GM21576 (cell line): ENCODE measurements around the gene RNF113B.

Source experiments
- ATAC-seq: cut with Tn5 transposase; IDR thresholded peaks from one replicate; pipeline ENCODE4 v1.9.1; 2021; ENCODE audit warnings: mild to moderate bottlenecking, moderate library complexity; ENCODE audit not compliant: unreplicated experiment

The RNF113B gene

DNA sequence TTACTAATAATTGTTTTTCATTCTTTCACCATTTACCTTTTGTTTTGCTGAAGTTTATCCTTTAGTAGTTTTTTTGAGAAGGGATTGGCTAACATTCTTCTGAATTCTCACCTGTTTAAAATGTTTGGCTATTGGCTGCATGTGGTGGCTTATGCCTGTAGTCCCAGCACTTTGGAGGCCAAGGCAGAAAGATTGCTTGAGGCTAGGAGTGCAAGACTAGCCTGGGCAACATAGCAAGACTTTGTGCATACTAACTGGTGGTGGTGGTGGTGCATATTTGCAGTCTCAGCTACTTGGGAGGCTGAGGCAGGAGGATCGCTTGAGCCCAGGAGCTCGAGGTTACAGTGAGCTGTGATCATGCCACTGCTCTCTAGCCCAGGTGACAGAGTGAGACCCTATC, 27.5 kb upstream of the RNF113B start:
- no peak for ATAC-seq

DNA sequence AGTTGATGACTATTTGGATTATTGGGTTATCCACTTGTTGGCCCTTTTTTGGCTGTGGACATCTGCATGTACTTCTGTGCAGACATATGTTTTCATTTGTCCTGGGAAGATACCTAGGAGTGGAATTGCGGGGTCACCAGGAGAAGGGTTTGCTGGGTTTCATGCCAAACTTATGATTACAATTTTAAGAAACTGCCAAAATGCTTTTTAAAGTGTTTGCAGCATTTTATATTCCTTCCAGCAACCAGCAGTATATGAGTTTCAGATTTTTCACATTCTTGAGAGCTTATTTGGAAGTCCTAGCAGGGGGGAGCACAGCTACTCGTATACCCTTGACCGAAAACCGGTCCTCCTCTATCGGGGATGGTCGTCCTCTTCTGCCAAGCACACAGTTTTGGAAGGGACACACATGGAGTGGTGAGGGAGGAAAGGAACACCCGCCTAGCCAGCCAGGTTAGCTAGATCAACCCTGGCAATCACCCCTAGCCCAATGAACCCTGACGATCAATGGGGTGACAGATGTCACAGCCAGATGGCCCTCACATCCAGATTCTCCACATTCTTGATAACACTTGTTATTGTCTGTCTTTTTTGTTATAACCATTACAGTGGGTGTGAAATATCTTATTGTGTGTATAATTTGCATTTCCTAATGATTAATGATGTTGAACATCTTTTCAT, 26.7 kb upstream of the RNF113B start:
- ATAC-seq, result no peak

DNA sequence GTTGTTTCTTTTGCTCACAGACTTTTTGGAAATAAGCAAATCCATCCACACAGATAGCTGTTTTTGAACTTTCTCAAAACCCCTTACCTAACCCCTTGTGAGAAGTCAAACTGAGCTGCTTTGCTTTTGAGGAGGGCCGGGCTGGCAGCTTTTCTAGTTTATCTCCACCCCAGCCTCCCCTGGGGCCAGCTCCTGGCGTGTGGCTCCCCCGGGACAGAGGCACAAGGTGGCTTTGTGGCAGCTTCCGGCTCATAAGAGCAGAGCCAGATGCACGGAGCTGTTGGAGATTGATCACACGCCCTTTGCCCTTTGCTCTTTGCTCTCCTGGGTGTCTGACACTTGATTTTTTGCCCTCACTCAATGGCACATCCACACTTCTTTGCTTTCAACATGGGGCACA, 24.9 kb upstream of the RNF113B start:
- no peak for ATAC-seq

DNA sequence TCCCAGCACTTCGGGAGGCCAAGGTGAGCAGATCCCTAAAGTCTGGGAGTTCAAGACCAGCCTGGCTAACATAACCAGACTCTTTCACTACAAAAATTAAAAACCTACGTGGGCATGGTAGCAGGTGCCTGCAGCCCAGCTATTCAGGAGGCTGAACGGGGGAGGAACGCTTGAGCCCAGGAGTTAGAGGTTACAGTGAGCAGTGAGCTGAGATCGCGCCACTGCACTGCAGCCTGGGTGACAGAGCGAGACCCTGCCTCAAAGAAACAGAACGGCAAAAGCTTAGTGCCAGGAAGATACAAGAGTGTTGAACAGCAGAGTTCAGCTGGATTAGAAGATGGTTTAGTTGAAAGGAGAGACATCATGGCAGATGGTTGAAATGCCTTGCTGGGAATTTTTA, 24.1 kb upstream of the RNF113B start:
- ATAC-seq, result no peak

- no peak for ATAC-seq
Observed at GRCh38 chr13:98200211-98200878, 23.3 kb upstream of the RNF113B start.

DNA sequence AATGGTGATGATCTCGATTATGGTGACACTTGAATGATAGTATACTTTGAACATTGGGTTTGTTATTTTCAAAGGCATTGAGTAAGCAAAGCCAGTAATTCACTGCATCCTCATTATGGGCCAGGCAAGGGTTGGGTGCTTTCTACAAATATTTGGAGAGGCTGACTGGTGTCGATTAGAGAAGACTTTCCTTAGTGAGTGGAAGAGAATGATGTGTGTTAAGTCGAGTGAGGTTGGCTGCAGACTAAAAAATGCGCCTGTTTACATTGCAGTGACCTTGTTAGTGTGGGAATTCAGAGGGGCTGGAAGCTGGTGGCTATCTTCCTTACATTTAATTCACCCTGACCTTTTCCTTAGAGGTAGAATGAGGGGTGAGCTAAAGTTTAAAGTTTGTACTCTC, 22.4 kb upstream of the RNF113B start:
- ATAC-seq, result no peak

GRCh38 chr13:98198683-98199082, 21.6 kb upstream of the RNF113B start:
- no peak for ATAC-seq

- ATAC-seq, result no peak
Observed at GRCh38 chr13:98195054-98195791, 18.2 kb upstream of the RNF113B start.

GRCh38 chr13:98192008-98192407, 14.9 kb upstream of the RNF113B start:
- ATAC-seq, result no peak

- ATAC-seq, result no peak
Observed at GRCh38 chr13:98190889-98191444, 13.9 kb upstream of the RNF113B start.

DNA sequence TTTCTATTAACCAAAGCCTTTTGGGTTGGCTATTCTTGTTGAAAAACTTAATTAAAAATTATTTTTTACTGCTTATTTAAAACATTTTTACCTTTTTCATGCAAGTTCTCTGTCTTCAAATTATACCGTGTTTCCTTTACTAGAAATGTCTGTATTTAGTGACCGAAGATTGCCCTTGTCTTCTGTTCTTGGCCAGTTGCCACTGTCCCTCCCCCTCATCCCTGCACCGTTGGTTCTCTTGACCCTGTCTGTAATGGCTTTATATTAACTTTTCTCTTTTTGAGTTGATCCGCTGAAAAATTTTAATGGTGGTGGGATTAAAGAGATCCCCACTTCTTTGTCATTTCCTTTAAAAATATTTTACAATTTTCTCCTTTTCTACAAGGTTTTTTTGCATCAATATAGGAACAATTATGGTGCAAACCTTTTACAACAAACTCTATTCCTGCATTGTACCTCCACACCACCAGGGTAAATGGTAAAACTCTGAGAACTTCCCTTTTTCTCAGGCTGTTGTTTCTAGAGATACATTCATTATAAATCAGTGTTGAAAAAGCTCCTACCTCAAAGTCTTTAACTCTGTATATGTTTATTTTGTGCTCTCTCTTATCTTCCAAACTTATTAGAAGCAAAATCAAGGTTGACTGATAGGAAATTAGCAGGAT, 12.9 kb upstream of the RNF113B start:
- no peak for ATAC-seq

GRCh38 chr13:98188544-98189166, 11.6 kb upstream of the RNF113B start:
- ATAC-seq, result no peak

GRCh38 chr13:98187965-98188261, 10.8 kb upstream of the RNF113B start:
- ATAC-seq, result no peak

DNA sequence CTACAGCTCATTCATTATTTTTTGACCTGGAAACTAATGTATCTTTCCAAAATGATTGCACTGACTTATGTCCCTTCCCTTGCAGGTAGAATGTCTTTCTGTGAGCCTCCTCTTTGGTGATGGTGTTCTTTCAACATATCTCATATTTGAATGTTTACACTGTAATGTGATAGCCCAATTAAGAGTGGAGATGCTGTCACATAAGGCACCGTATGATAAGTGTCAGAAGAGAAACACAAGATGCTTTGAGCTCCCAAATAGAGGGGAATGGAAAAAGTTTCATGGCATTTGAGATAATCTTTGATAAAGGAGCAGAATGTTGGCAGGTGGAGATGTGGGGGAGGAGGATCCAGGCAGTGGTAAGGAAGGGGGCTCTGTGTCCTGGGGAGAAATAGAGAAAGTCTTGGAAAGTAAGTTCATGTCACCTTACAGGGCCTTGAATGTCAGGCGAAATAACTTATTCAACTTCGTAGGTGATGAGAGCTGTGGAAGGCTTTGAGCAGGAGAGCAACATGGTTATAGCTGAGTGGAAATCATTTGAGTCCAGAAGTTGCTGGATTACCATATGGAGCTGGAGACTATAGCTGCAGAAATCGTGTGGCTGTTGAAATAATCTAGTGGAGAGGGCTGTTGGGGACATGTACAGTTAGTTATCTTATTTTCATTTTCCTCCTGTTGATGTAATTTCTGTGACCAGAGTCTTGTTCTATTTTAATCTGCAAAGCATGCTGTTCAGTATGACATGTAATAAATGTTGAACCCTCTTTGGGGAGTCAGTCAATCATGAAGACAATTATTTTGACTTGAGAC, 10.3 kb upstream of the RNF113B start:
- no peak for ATAC-seq

DNA sequence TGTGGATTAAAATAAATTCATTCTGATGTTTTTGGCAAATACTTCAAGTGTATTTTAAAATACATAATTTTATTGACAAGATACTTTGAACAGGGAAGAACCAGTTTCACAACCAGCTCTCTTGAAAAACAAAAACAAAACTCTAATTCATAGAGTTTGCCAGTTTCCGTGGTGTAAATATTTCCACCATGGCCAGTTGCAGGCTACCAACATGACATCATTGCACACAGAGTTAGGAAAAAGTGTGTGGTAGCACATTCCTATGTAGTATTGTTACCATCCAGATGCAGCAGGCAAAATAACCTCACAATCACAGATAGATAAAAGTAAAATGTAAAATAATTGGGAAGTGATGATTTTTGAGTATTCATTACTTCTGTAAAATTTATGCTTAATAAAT, 7.7 kb upstream of the RNF113B start:
- no peak for ATAC-seq

DNA sequence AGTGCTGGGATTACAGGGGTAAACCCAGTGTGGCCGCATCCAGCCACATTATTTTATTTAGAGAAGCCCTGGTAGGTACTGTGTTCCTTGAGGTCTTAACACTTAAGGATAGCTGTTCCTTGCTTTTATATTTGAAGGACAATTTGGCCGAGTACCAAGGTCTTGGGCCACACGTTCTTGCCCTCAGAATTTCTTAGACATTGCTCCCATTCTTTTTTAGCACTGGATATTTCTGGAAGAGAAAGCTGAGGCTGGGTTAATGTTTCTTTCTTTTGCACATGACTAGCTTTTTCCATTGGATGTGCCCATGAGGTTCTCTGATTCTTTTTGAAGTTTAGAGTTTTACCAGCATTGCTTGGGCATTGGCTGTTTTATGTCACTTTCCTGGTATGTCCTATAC, 5.5 kb upstream of the RNF113B start:
- no peak for ATAC-seq

DNA sequence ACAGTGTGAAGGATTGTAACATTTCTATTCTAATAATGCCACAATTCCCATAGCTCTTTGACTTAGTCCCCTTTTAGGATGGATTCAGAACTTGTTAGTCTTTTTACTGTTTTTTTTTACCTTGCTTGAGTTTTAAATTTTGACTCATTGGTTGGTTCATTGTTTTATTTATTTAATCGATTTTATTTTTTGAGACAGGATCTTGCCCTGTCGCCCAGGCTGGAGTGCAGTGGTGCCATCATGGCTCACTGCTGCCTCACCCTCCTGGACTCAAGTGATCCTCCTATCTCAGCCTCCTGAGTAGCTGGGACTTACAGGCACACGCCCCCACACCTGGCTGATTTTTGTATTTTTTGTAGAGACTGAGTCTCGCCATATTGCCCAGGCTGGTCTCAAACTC, 5.1 kb upstream of the RNF113B start:
- ATAC-seq, result no peak

- ATAC-seq, result no peak
Observed at GRCh38 chr13:98181111-98181815, 4.2 kb upstream of the RNF113B start.

- no peak for ATAC-seq
Observed at GRCh38 chr13:98180092-98180491, 3.0 kb upstream of the RNF113B start.

GRCh38 chr13:98175823-98176222, 1.2 kb downstream of the RNF113B start:
- no peak for ATAC-seq
